CD4-positive, alpha-beta T cell treated with Interleukin-15 for 1 hour (primary cell): ENCODE measurements around the gene IRX3.
"Not testable (repeated sequence)": the region's sequence is repeated elsewhere in the genome, so short reads cannot be mapped to it uniquely, and the experiment has no call there.

Source experiments
- DNase-seq: peaks from one replicate; pipeline ENCODE4 v3.0.0-alpha.2; 2020

IRX3 gene

DNA sequence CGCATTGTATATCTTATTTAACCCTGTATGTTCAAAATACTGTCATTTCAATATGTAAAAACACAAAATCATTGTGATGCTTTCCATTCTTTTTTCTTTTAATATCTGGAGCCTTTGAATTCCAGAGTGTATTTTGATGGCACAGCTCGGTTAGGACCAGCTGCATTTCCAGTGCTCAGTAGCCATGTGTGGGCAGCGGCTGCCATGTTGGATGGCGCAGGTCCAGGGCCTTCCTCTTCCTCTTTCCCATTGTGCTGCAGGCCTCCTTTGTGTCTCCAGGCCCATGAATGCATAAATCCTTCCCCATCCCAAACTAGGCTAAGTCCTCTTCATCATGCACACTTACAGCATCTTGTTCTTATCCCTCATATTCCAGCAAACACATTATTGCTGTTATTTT, 13.0 kb downstream of the IRX3 start:
- no peak for DNase-seq

DNA sequence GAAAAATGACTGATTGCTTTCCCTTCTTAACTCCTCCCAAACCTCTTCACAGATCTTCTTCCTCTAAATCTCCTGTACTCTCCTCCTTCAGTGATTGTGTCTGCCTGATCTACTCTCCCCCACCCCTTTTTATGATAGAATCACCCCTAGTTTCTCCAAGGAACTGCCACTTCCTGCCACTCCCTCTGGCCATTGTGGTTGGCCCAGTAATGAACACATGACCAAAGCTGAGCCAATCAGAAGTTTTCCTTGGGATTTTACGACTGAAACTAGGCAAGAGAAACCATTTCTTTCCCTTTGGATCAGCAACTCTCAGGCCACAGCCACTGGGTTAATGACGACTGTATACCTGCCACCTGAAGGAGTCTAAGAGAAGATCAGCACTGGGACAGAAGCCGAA, 15.9 kb downstream of the IRX3 start:
- DNase-seq, result no peak

DNA sequence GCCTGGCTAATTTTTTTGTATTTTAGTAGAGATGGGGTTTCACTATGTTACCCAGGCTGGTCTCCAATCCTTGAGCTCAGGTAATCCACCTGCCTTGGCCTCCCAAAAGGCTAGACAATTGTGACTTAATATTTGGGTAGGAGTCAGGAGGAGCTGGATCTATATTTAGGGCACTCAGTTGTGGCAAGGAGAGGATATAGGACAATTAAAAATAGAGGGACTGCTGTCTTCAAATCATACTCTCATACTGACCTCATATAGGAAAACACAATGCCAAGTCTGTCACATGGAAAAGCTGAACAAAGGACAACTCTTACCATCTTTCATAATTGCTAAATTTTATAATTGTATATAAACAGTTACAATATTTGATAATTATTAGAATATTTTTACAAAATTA, 17.1 kb downstream of the IRX3 start:
- no peak for DNase-seq

DNA sequence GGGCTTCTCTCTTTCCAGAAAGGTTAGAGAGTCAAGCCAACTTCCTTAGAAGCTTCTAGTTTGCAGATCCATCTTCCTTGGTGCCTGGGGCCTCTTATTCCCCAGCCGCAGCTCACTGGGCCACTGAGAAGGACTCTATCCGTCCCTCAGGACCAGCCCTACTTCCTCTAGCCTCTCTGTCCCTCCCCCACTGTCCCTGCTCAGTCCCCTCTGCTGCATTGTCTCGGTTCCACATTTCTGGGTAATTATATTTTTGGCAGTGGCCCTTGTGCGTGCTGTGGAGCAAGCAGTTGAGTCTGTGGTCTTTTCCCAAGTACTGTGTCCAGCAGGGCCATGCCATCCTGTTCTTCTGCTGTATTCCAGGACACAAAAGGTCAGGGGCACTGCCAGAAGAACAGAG, 17.8 kb downstream of the IRX3 start:
- no peak for DNase-seq

DNA sequence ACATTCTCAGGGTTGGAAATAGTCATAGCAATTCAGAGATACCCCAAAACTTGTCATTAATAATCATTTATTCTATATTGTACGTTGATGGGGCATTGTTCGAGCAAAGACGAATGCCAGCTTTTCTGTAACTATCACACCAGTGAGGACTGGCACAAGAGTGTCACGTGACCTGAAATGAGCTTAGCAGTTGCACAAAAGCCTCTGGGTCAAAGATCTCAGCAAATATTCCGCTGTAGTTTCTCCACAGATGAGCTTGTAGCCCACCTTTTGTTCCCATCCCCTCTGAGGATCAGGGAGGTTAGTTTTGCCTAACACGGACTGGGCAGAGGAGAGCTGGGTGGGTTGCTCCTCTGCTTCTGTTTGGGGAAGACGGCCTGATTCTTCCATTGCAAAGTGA, 18.2 kb downstream of the IRX3 start:
- no peak for DNase-seq

DNA sequence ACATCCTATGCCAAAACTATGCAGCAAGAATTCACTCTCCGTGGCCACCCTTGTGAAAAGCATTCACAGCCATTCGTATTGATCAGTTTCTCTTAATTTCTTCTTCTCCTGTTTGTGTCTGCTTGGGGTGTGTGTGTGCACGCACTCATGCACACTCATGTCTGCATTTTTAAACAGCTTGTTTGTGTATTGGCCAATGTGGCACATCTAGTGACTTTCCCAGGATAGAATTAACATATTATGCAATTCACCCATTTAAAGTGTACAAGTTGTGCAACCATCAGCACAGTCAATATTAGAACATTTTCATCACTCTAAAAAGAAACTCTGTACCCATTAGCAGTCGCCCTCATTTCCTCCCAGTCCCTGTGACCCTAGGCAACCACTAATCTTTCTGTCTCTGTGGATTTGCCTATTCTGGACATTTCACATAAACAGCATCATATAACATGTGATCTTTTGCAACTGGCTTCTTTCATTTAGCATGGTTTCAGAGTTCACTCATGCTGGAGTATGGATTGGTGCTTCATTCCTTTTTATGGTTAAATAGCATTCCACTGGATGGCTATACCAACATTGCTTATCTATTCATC, 20.1 kb downstream of the IRX3 start:
- DNase-seq, result no peak

DNA sequence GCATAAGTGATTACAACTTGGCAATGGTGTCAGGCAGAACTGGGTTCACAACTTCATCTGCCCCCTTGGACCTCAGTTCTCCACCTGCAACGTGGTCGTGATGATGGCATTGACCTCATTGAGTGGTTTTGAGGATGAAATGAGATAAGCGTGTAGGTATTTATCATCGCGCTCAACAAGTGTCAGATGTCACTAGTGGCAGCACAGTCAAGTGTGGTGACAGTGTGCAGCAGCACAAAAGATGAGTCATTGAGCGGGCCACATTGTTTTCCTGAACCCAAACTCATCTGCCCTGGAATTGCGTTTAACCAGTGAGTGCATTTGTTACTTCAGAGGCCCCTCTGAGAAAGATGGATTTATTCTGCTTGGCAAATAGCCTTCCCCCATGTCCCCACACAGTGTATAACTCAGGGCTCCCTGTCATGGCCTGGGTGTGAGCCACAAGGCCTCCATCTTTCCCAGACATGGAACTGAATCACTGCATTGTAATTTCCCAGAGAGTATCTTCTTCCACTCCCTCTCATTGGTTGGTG, 20.9 kb downstream of the IRX3 start:
- no peak for DNase-seq

DNA sequence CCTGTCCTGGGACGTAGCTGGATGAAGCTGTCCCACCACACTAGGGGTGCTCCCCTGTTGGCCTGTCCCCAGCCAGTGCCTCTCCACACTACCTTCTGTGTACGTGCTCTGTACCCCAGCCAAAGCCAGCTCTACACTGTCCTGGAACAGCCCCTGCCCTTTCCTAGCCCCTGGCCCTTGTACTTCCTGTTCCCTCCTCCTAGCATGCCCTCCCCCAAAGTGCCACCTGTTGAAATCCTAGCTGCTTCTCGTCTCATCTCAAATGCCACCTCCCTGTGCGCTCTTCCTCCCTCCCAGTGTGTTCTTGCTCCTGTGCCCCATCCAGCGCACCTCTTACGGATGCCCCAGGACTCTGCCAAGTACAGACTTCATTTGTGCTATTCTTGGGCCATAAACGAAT, 33.5 kb downstream of the IRX3 start:
- DNase-seq, result no peak

DNA sequence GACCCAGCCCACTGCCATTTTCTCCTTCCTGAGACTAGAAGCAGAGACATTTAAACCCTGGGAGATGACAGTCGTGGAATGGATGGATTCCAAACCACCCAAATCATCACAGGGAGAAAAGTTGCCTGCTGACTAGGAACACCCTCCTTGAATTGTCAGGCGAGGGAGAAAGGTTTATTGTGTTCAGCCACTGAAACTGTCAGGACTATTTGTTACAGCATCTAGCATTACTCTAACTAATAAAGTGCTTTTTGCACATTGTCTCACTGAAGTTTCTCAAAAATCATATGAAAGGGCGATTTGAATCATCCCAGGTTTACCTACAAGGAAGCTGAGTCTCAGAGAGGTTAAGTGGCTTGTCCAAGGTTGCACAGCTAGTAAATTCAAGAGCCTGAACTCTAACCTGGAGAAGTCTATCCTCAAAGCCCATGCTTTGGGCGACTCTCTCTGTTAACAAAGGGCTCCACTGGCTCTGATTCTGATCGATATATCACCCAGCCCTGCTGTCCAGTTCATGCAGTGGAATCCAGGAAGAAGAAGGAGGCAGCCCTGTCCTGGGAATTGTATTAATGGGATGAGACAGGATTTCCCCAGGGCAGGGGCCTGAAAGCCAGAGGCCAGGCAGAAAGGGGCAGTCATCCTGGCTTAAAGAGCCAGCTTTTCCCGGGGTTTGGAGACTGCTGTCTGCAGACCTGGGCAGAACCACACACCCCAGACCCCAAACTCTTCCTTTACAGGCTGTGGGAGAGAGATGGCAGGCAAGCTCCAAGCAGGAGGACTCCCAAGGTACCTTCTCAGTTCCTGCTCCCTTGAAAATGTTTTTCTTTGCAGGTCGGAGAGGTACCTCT, 37.5 kb downstream of the IRX3 start:
- no peak for DNase-seq

DNA sequence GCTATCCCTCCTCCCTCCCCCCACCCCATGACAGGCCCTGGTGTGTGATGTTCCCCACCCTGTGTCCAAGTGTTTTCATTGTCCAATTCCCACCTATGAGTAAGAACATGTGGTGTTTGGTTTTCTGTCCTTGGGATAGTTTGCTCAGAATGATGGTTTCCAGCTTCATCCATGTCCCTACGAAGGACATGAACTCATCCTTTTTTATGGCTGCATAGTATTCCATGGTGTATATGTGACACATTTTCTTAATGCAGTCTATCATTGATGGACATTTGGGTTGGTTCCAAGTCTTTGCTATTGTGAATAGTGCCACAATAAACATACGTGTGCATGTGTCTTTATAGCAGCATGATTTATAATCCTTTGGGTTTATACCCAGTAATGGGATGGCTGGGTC, 38.9 kb downstream of the IRX3 start:
- not testable (repeated sequence) for DNase-seq

DNA sequence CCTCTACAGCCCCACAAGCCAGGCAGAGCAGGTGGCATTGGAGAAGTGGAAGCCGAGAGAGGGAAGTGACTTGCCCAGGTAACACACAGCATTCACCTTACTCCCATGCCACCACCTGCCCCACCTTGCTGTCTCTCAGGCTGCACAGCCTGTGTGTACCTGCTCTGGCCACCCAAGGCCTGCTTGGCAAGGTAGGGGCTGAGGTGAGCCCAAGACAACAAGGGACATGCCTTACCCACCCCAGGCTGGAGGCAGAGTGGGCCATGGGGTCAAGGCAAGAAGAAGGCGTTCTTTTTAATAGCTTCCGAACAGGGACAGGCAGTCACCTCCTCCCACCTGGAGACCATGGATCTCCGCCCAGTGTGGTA, 40.1 kb downstream of the IRX3 start:
- DNase-seq, result no peak

DNA sequence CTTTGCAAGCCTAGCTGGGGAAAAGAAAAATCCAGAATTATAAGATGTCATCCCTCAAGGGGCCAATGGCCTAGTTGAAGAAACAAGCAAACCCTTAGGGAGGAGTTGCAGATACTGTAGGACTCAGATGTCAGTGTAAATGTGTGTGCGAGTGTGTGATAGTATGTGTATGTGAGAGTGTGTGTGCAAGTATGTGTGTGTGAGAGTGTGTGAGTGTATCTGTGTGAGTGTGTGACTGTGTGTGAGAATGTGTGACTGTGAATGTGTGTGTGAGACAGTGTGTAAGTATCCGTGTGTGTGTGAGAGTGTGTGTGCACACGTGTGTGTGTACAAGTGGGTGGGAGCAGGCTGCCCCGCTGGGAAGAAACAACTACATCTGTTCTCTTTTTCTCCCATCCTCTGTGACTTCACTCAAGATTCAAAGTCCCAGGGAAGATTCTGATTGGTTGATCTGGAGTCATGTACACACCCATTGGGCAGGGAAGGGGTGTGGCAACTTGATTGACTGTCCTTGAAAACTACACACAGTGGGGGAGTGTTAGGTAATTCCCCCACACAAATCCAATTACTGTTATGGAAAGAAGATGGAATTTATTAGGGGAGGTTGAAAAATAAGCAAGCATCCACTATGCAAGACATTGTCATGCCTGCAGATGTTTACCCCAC, 40.7 kb downstream of the IRX3 start:
- no peak for DNase-seq

DNA sequence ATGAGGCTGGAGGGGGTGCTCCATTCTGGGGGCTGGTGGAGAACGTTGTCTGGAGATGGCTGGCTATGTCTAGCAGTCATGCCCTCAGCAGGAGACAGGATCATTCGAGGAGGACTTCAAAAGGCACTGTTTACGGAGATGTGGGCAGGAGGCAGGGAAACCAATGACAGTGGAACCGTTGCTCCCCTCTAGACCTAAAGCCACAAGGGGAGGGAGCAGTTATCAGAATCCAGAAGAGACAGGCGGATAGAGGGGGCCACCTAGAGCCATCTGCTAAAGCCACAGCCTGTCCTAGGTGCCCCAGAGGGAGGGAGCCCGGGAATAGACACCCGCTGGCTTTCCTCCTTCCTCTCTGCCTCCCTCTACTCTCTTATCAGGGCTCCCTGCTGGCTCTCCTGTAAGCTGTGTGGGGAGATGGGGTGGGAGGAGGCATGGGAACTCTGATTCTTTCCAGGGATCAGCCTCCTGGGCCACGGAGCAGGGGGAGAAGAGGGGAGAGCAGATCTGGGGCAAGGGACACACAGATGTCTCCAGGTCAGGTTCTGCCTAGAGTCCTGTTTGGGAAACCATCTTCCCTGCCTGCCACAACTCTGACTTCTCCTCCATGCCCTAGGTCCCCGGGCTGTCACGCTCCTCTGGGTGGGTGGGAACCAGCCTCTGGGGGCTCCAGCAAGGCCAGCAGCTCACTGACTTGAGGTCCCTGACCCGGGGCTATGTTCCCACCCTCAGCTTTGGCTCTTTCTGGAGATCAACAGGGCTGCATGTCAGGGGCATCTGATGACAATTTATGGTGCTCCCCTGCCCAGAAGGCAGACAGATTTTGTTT, 42.3 kb downstream of the IRX3 start:
- DNase-seq, result no peak

DNA sequence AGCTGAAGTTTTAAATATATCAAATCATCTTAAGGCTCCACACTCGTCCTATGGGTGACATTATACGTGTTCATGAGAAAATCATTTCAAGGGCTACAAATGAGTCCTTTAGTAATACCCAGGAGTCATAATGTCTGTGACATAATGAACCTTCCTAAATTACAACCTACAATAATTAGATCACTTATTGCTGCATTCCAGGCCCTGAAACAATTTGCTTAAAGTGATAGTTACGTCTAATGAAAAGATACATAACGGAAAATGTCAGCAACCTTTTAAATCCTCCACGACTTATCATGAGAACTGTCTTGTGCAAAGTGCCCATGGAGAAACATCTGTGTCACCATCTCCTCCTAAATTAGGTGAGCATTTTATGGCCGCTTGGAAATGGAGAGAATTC, 43.4 kb downstream of the IRX3 start:
- no peak for DNase-seq

DNA sequence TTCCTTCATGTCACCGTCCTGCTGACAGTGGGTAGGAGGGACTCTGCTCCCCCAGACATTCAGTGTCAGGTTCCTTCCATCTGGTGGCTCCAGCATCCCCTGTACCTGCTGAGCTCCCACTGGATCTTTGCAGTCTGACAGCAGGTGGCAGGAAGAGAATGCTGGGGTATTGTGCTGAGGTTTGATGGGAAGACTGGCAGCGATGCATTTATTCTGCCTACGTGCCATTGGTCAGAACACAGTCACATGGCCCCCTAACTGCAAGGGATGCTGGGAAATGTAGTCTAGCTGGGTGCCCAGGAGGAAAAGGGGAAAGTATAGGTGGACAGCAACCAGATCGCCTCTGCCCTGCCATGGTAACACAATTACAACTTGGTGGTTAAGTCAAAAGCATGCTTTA, 44.4 kb downstream of the IRX3 start:
- DNase-seq, result no peak

DNA sequence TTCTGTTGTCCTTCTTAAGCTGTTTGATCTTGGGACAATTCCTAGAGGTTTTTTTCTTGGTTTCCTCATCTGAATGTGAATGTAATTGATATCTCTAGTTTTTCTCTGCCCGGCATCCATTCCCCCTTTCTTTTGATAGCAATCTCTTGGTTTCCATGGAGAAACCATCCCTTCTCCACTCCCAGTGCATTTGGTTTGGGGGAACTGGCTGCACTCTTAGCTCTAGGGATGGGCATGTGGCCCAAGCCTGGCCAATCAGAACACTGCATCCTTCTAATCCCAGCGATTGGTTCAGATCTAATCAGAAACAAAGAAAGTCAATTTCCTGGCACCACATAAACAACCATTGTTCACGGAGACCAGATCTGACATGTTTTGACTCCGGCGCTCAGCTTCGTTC, 45.1 kb downstream of the IRX3 start:
- no peak for DNase-seq

DNA sequence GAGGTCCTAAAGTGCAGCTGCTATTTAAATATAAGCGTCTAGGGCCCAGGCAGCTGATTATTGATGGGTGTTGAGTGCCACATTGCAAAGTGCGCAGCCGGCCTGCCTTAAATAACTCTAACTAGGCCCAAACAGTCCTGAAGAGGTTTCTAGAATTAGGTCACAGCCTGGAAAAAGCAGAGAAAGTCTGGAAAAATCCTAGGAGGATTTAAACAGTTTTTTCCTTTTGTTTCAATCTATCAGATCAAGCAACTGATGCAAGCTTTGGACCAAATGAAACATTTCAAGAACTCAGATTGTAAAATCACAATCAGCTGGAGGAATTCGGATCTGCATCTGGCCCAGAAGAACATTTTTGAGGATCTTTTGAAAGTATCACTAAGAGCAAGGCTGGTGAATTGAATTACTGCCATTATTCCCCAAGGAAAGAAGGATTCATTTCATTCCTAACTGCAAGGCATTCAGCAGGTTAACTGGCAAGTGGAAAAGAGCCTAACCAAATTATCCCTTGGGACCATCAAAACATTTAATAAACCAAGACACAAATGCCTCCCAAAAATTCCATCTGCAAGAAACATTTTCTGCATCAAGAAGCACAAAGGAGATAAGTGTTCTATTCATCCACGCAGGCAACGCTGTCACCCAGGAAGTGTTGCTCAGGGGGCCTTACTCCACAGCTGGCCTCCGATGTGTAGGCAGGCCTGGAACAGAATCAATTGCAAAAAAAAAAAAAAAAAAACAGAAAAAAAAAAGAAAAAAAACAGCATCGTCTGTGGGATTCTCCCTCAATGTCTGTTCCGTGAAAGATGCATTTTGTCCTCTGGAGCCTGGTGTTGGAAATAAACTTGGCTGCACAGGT, 46.1 kb downstream of the IRX3 start:
- DNase-seq, result no peak

DNA sequence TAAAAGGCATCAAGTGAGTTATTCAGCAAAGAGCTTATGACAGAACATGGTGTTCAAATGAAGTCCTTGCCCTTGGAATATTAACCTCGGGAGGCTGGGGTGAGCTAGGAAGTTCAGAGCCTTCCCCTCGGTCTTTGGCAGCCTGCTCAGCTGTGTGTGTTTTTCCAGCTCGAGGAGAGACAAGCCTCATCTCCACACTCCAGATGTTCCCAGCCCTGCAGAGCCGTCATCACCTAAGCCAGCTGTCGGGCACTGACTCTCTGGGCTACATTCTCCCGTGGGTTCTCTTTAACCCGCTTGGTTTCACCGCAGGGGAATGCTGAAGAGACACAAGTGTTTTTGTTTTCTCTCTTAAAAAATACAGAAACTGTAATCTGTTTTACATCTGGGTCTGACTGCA, 47.1 kb downstream of the IRX3 start:
- no peak for DNase-seq

DNA sequence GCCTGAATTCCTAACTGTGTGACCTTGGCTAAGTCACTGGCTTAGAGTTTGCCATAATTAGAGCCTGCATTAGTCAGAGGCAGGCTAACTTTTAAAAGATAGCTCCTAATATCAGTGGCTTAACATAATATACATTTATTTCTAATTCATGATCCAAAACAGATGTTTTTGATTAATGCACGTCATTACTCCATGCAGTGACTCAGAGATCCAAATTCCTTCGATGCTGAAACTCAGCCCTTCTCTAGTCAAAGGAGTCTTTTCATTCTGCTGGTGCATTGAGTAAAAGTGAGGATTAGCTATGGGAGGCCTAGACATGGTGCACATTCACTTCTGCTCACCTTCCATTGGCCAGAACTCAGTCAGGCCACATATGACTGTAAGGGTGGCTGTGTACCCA, 49.8 kb downstream of the IRX3 start:
- DNase-seq, result no peak

DNA sequence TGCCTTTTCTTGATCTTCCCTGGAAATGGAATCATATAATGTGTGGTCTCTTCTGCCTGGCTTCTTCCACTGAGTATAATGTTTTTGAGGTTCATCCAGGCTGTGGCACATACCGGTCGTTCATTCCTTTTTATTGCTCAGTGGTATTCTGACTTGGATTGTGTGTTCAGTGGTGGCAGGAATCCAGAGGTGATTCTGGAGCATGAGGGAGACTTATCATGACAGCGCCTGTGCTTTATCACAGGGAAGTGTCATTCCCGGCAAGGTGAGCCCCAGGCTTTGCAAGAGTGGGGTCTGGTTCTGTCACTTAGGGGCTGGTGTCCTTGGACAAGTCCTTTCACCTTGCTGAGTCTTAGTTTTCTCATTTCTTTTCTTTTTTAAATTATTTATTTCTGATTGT, 53.0 kb downstream of the IRX3 start:
- no peak for DNase-seq
